GM18868 (cell line): Measurements from ENCODE around the gene SDK2.

Source experiments
- ATAC-seq: cut with Tn5 transposase; IDR thresholded peaks from one replicate; pipeline ENCODE4 v1.9.1; 2021; ENCODE audit warnings: mild to moderate bottlenecking, moderate library complexity; ENCODE audit not compliant: unreplicated experiment

The SDK2 gene

GRCh38 chr17:73290399-73291259, 353.6 kb downstream of the SDK2 start:
- peak; percentile 41 for ATAC-seq

- ATAC-seq = no peak
Observed at GRCh38 chr17:73289549-73290254, 354.5 kb downstream of the SDK2 start.

- no peak for ATAC-seq
Observed at GRCh38 chr17:73288534-73289302, 355.5 kb downstream of the SDK2 start.

DNA sequence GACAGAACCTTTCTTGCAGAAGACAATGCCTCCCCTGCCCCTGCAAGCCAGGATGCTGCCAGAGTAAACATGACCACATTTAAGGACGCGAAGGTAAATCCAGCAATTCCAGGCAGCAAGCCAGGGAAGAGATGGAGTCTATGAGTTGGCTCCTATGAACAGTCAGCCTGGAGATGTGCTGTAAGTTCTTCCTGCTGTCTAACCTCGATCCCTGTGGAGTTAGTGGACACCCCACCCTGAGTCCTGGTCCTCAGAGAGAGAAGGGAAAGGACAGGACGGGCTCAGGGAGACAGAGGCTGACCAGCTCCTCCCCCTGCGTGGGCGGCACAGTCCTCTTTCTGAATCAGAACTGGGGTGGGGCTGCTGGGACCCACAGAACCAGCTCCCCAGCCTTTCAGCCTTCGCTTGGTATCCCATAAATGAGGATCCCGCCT, 357.4 kb downstream of the SDK2 start:
- no peak for ATAC-seq

DNA sequence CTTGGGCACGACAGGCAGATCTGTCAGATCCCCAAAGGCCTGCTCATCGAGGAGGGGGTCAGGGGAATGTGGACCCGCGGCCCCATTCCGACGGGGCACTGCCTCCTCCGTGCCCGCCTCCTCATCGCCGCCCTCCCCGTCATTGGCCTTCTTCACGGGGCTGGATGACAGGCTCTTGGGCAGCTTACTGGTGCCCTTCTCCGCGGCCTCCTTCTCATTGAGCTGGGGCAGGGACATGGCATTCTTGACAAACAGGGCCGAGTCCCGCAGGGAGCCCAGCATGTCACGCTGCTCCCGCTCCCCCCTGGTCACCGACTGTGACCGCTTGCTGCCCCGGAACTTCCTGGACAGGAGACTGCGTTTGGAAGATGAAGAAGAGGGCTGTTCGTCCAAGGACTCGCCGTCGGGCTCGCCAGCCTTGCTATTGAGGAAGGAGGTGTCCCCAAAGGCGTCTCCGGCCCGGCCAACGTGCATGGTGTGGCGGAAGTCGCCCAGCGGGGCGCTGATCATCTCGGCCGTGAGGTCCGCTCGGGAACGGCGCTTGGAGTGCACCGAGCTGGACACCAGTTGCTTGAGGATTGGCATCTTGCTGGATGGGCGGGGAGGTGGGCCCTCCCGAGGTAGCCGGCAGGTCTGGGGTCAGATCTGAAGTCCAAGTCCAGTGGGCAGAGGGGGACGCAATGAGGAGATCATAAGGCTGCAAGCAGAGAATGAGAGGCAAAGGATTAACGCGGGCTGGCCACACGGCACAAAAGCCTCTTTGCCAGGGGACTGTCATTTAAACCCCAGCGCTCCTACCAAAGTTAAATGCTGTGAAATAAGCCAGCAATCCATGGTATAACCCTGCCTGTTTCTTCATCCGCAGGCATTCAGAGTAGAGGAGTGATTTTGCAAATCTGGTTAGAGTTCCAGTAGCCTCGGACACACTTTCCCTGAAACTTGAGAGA, 358.1 kb downstream of the SDK2 start:
- no peak for ATAC-seq

DNA sequence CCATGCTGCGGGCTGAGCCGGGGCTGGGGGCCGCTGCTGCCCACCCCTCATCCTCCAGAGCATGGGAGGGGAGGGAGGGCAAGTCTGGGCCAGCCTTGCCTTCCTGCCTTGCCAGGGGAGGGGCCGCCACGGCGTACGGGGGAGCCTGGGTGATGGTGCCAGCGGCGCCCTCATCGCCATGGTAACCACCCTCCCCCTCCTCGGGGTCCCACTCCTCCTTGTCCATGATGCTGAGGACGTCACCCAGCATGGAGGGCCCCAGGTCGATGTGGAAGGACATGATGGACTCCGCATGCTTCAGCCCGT, 358.7 kb downstream of the SDK2 start:
- no peak for ATAC-seq

DNA sequence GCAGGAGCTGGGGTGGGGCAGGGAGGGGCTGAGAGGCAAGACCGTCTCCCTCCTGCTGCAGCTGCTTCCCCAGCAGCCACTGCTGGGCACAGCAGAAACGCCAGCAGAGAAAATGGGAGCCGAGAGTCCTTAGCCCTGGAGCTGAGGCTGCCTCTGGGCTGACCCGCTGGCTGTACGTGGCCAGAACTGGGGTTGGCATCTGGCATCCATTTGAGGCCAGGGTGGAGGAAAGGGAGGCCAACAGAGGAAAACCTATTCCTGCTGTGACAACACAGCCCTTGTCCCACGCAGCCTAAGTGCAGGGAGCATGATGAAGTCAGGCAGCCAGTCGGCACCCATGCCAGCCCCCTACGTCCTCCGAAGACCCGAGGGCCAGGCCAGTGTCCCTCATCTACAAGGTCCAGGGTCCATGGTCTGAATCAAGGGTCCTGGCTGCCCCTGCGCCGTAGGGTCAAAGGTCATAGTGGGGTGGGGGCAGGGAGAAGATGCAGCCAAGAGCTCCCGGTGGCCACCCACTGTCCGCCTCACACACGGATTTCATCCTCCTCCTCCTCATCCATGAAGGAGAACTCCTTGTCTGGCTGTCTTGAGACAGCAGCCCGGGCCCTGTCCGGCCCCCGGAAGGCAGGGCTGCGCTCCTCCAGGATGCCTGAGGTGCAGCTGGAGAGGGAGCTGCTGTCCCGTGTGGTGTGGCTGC, 359.2 kb downstream of the SDK2 start:
- no peak for ATAC-seq
